Thymus (tissue), 11 donors: ENCODE data around the gene POLR3C. TPM values are rescaled to one million over a fixed set of nuclear protein-coding genes. Genes with fewer than 3 reads are reported as not detected.

Experiments
- DNase-seq, 9 donors: peaks; one replicate each; pipeline ENCODE4 v3.0.0-alpha.2; 2013; ENCODE audit warnings: low spot score in 9 of 9, low read depth in 6 of 9, missing footprints in 1 of 9
- H3K27ac ChIP-seq, 2 donors: one replicate each; pipeline ENCODE4 v1.5.1; 2013; ENCODE audit warnings: control low read depth in 1 of 2, low read depth in 1 of 2, low read length in 1 of 2, mild to moderate bottlenecking in 1 of 2, moderate library complexity in 1 of 2
- H3K27me3 ChIP-seq, 2 donors: one replicate each; pipeline ENCODE4 v1.5.1; 2013; ENCODE audit warnings: low read length in 1 of 2; ENCODE audit not compliant: control insufficient read depth in 2 of 2, insufficient read depth in 1 of 2
- H3K36me3 ChIP-seq, 2 donors: one replicate each; pipeline ENCODE4 v1.5.1; 2013; ENCODE audit warnings: low read length in 1 of 2, mild to moderate bottlenecking in 1 of 2, moderate library complexity in 1 of 2; ENCODE audit not compliant: control insufficient read depth in 2 of 2, insufficient read depth in 2 of 2
- H3K4me1 ChIP-seq, 2 donors: one replicate each; pipeline ENCODE4 v1.5.1; 2013; ENCODE audit warnings: low read length in 2 of 2; ENCODE audit not compliant: control insufficient read depth in 2 of 2, insufficient read depth in 2 of 2
- H3K4me3 ChIP-seq, 2 donors: one replicate each; pipeline ENCODE4 v1.5.1; 2013; ENCODE audit warnings: low read length in 2 of 2, control low read depth in 1 of 2, mild to moderate bottlenecking in 1 of 2
- H3K9me3 ChIP-seq, 2 donors: one replicate each; pipeline ENCODE4 v1.5.1; 2013; ENCODE audit warnings: low read length in 1 of 2, mild to moderate bottlenecking in 1 of 2; ENCODE audit not compliant: control insufficient read depth in 2 of 2, insufficient read depth in 1 of 2
- WGBS: extraction: QIAGEN DNeasy Blood & Tissue Kit; methylation state at CpG from one replicate; pipeline ENCODE4 v1.1.7; 2013; 5-methylcytosine and 5-hydroxymethylcytosine counted together
- polyA plus RNA-seq: library from polyadenylated mRNA; stranded (reverse); fragments of 200-250 nt; gene quantifications from one replicate; pipeline ENCODE4 v1.2.3, GENCODE V29; 2013
- total RNA-seq: library from RNA; stranded (reverse); fragments of 120-200 nt; gene quantifications from one replicate; pipeline ENCODE4 v1.2.4, GENCODE V29; 2013
- donor health status: healthy.

POLR3C gene
- total and polyA plus RNA-seq, 2 donors, result 17.2 to 26.7 TPM

GRCh38 chr1:145878724-145879123 is 54.7 kb downstream of the POLR3C start:
- 100% methylated on average over 2 of the region's 2 CpGs for WGBS

GRCh38 chr1:145879775-145880174 is 55.8 kb downstream of the POLR3C start:
- Histone ChIP-seq H3K27ac (no peak overlapping the region), H3K27me3 (peaks cover 3 to 17% of the 10 kb centered on the region in 2 donors), H3K36me3 (no peaks in the 10 kb centered on the region), H3K4me1 (no peaks in the 10 kb centered on the region), H3K9me3 (no peaks in the 10 kb centered on the region), H3K4me3 (no peak overlapping the region)
- WGBS, result 67% methylated on average over 5 of the region's 5 CpGs
- DNase-seq, result no peak

More at GRCh38 chr1:145878724-145879123, 54.7 kb downstream of the POLR3C start:
- no peak for DNase-seq
- Histone ChIP-seq H3K9me3 (no peaks in the 10 kb centered on the region), H3K4me3 (no peak overlapping the region), H3K36me3 (no peaks in the 10 kb centered on the region), H3K27ac (no peak overlapping the region), H3K27me3 (peaks cover 0 to 16% of the 10 kb centered on the region in 2 donors), H3K4me1 (no peaks in the 10 kb centered on the region)

- H3K27me3 ChIP-seq, result peaks cover 7 to 27% of the 10 kb centered on the region in 2 donors
- H3K4me3 ChIP-seq, result no peak overlapping the region
- no peaks in the 10 kb centered on the region for H3K36me3 ChIP-seq
- H3K27ac ChIP-seq, result peak overlapping the region in 1 of 2 donors; percentile 33
- peaks cover 2 to 11% of the 10 kb centered on the region in 2 donors for H3K4me1 ChIP-seq
- no peaks in the 10 kb centered on the region for H3K9me3 ChIP-seq
- WGBS, result 98% methylated on average over 1 of the region's 1 CpG
- DNase-seq, result no peak
Observed at GRCh38 chr1:145884675-145885074, 60.7 kb downstream of the POLR3C start.

DNA sequence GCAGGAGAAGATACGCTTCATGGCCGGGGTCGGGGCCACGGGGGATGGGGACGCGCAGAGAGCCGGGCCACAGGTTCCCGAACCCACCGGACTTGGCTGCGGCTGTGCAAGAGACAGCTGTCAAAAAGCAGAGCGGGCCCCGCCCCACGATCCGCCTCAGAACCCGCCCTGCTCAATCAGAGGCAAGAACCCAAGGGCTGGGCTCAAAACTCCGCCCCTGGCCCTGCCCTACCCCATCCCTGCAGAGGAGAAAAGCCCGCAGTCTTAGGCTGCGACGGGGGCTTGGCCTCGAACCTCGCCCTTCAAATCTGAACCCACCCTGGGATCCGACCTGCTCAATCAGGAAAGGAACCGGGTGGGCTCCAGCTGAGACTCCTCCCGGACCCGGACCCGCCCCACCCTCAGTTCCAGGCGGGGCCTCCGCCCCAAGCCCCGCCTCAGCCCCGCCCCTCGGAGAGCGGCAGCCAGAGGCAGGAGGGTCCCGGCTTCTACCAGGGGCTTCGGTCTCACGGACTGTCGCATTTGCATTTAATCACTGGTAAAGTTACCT is 61.8 kb downstream of the POLR3C start, which contains the start of gene ANKRD35:
ANKRD35 (minus strand) TSS at position 129 of the 550 bp plus-strand sequence; CDS start at position 21, 108 bp downstream.
- H3K9me3 ChIP-seq, result no peaks in the 10 kb centered on the region
- 1% methylated on average over 36 of the region's 36 CpGs for WGBS
- DNase-seq, result peak; percentile 55 to 92 (median 78)
- no peaks in the 10 kb centered on the region for H3K36me3 ChIP-seq
- peaks cover 2 to 11% of the 10 kb centered on the region in 2 donors for H3K4me1 ChIP-seq
- peak within 1 kb of the TSS in 1 of 2 donors; percentile 33 for H3K27ac ChIP-seq
- H3K27me3 ChIP-seq, result peaks cover 7 to 27% of the 10 kb centered on the region in 2 donors
- H3K4me3 ChIP-seq, result peak within 1 kb of the TSS; percentile 59 to 81

DNA sequence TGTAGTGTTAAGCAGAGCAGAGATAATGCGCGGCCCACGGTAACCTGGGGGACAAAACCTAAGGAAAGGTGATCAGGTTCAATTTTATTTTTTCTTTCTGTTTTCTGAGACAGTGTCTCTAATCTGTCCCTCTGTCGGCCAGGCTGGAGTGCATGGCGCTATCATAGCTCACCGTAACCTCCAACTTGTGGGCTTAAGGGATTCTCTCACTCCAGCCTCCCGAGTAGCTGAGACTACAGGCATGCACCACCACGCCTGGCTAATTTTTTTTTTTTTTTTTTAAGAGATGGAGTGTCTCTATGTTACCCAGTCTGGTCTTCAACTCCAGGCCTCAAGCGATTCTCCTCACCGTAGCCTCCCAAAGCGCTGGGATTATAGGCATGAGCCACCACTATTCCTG is 62.4 kb downstream of the POLR3C start:
- Histone ChIP-seq H3K9me3 (no peaks in the 10 kb centered on the region), H3K4me1 (peaks cover 2 to 11% of the 10 kb centered on the region in 2 donors), H3K27me3 (peaks cover 7 to 27% of the 10 kb centered on the region in 2 donors), H3K36me3 (no peaks in the 10 kb centered on the region), H3K27ac (no peak overlapping the region), H3K4me3 (peak overlapping the region; percentile 59 to 81)
- WGBS, result 62% methylated on average over 11 of the region's 11 CpGs
- DNase-seq, result no peak

DNA sequence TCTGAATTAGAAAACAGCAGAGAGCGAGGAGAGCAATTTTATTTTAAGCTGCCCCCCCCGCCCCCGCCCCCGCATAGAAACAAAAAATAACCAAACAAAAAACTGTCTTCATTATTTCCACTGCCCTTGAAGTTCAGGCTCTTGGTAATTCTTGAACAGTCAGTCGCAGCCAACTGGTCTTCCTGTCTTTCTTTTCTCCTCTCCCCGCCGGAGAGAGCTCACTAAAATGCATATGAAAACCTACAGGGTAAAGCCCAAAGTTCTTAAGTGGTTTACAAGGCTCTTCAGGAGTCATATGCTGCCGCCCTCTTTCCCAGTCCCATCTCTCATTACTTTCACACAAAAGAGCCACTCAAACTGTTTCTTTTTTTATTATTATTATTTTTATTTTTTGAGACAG is 62.8 kb downstream of the POLR3C start:
- H3K27ac ChIP-seq, result no peak overlapping the region
- no peak for DNase-seq
- H3K4me3 ChIP-seq, result no peak overlapping the region
- H3K4me1 ChIP-seq, result peaks cover 2 to 11% of the 10 kb centered on the region in 2 donors
- H3K27me3 ChIP-seq, result peaks cover 7 to 27% of the 10 kb centered on the region in 2 donors
- no peaks in the 10 kb centered on the region for H3K9me3 ChIP-seq
- no peaks in the 10 kb centered on the region for H3K36me3 ChIP-seq
- WGBS, result 88% methylated on average over 8 of the region's 8 CpGs

DNA sequence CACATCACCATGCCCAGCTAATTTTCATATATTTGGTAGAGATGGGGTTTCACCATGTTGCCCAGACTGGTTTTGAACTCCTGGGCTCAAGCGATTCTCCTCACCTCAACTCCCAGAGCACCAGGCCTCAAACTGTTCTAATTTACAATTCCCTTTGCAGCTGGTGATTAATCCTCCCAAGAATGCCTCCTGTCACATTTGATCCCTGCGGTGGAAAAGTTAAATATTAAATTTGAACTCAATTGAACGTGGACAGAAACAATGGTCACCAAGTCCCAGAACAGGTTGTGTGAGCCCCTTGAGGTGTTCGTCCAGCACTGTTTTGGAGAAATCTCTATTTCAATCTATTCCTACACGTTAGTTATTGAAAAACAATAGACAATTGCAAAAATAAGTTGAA is 63.6 kb downstream of the POLR3C start:
- no peaks in the 10 kb centered on the region for H3K36me3 ChIP-seq
- H3K27ac ChIP-seq, result no peak overlapping the region
- H3K4me3 ChIP-seq, result no peak overlapping the region
- WGBS, result 93% methylated on average over 5 of the region's 5 CpGs
- no peak for DNase-seq
- H3K9me3 ChIP-seq, result no peaks in the 10 kb centered on the region
- H3K27me3 ChIP-seq, result peaks cover 7 to 27% of the 10 kb centered on the region in 2 donors
- H3K4me1 ChIP-seq, result peaks cover 2 to 16% of the 10 kb centered on the region in 2 donors

DNA sequence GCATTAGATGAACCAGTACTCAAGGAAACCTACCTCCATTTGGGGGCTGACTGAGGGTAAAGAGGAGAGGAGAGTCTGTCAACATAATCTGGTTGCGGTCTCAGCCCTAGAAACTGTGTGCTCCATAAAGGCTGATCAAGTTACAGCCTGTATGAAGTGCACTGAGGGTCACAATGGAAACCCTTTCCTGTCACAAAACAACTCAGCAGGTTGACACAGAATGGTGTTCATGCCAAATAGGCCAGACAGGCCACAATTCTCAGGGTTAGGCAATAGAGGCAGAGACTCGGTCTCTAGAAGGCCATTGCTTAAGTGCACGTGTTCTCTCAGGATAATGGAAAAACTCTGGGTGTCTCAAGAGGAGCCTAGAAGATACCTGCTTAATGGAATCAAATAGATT is 65.7 kb downstream of the POLR3C start:
- Histone ChIP-seq H3K27ac (no peak overlapping the region), H3K4me3 (no peak overlapping the region), H3K9me3 (no peaks in the 10 kb centered on the region), H3K27me3 (peaks cover 3 to 20% of the 10 kb centered on the region in 2 donors), H3K4me1 (peaks cover 2 to 16% of the 10 kb centered on the region in 2 donors), H3K36me3 (no peaks in the 10 kb centered on the region)
- 97% methylated on average over 3 of the region's 3 CpGs for WGBS
- DNase-seq, result no peak

DNA sequence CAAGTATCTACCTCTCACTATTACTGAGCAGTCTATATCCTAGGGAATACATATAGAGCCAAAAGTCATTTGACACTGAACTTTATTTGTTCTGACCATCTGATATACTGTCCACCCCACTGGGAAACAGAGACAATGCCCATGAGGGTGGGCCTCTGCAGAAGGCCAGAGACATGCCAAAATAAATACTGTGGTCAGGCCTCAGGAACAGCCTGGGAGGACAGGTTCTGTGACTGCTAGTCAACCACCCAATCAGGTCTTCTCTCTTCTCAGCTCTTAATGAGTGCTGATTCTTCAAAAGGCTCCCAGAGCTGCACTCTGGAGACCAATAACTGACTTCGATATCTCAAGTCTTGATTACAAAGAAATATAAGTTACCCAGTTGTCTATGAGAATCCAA is 67.1 kb downstream of the POLR3C start:
- H3K27ac ChIP-seq, result peak overlapping the region in 1 of 2 donors; percentile 25
- 95% methylated on average over 1 of the region's 1 CpG for WGBS
- peaks cover 0 to 10% of the 10 kb centered on the region in 2 donors for H3K4me1 ChIP-seq
- peaks cover 0 to 7% of the 10 kb centered on the region in 2 donors for H3K27me3 ChIP-seq
- no peaks in the 10 kb centered on the region for H3K36me3 ChIP-seq
- no peak overlapping the region for H3K4me3 ChIP-seq
- H3K9me3 ChIP-seq, result no peaks in the 10 kb centered on the region
- no peak for DNase-seq
